Esophagus squamous epithelium (tissue), 5 donors: ENCODE measurements around the gene RNF149. TPM values are rescaled to one million over a fixed set of nuclear protein-coding genes. Genes with fewer than 3 reads are reported as not detected.

Experiments
- DNase-seq: peaks from one replicate; lab custom pipeline; 2025; lab: John Stamatoyannopoulos, UW
- H3K27ac ChIP-seq, 4 donors: fragments of 200-600 bp; sonication (generic); one replicate each; pipeline ENCODE4 v1.5.1; 2016 to 2019; ENCODE audit warnings: mild to moderate bottlenecking in 1 of 4
- H3K27me3 ChIP-seq, 4 donors: fragments of 200-600 bp; sonication (generic); 1 replicate in 3 of 4; 2 replicates in 1 of 4; pipeline versions ENCODE4 v1.5.1 to v1.6.0; 2017 to 2021; ENCODE audit warnings: antibody characterized with exemption in 1 of 4
- H3K36me3 ChIP-seq, 3 donors: fragments of 200-600 bp; sonication (generic); one replicate each; pipeline ENCODE4 v1.5.1; 2016 to 2019
- H3K4me1 ChIP-seq, 3 donors: fragments of 200-600 bp; sonication (generic); one replicate each; pipeline ENCODE4 v1.5.1; 2017 to 2019
- H3K4me3 ChIP-seq, 4 donors: fragments of 200-600 bp; sonication (generic); 1 replicate in 3 of 4; 2 replicates in 1 of 4; pipeline ENCODE4 v1.5.1; 2016 to 2019; ENCODE audit warnings: mild to moderate bottlenecking in 2 of 4, moderate library complexity in 1 of 4
- H3K9me3 ChIP-seq, 3 donors: fragments of 200-600 bp; sonication (generic); one replicate each; pipeline ENCODE4 v1.5.1; 2016 to 2019
- CTCF ChIP-seq, 6 experiments: fragments of 450-650 bp in 4 of 6; fragments of 200-600 bp in 2 of 6; sonication (generic) in 2 of 6; IDR thresholded peaks; one replicate each; pipeline ENCODE4 v1.5.1; 2016 to 2019; ENCODE audit warnings: antibody characterized with exemption in 6 of 6, mild to moderate bottlenecking in 4 of 6, moderate library complexity in 4 of 6
- POLR2A ChIP-seq, 4 donors: fragments of 450-650 bp; IDR thresholded peaks; one replicate each; pipeline ENCODE4 v1.6.1; 2017; ENCODE audit warnings: antibody characterized with exemption in 4 of 4, mild to moderate bottlenecking in 4 of 4, moderate library complexity in 3 of 4
- WGBS, 2 donors: methylation state at CpG; one replicate each; pipeline ENCODE4 v1.1.5; 2018; 5-methylcytosine and 5-hydroxymethylcytosine counted together
- intact Hi-C: fragments of 100-400 bp; cut with DNase I; formaldehyde crosslinking; loops from one replicate; pipeline ENCODE4 v1.15.0; 2022
- total RNA-seq, 4 donors: library from RNA; depleted of rRNA; stranded (reverse); fragments of >200 nt; gene quantifications; one replicate each; pipeline ENCODE4 v1.1.0, GENCODE V29; 2016
- donor health status: DM: yes; HTN: yes; CAD: no.

RNF149 gene
- total RNA-seq, 4 donors from 2014 or later: 80.3 to 117 (median 110) TPM

GRCh38 chr2:101272045-101272784 lies 36.3 kb downstream of the RNF149 start:
- Histone ChIP-seq H3K36me3 (peaks cover 14 to 99% (median 37%) of the 10 kb centered on the region in 3 donors), H3K4me1 (no peaks in the 10 kb centered on the region), H3K9me3 (no peaks in the 10 kb centered on the region), H3K4me3 (no peak overlapping the region), H3K27me3 (no peaks in the 10 kb centered on the region), H3K27ac (no peak overlapping the region)
- WGBS, 2 donors: 60 to 62% methylated on average over 3 of the region's 3 CpGs
- no peak for DNase-seq
- TF ChIP-seq POLR2A (IDR thresholded peaks at IDR 0.05): no peak
- no peak for TF ChIP-seq CTCF (IDR thresholded peaks at IDR 0.05)
- intact Hi-C loops: no loop called here

- no peaks in the 10 kb centered on the region for H3K27me3 ChIP-seq
- H3K9me3 ChIP-seq: no peaks in the 10 kb centered on the region
- no peak overlapping the region for H3K4me3 ChIP-seq
- intact Hi-C loops: no loop called here
- 89 to 93% methylated on average over 8 of the region's 8 CpGs for WGBS, 2 donors
- H3K4me1 ChIP-seq: peaks cover 0 to 7% (median 0%) of the 10 kb centered on the region in 3 donors
- H3K36me3 ChIP-seq: peaks cover 14 to 97% (median 29%) of the 10 kb centered on the region in 3 donors
- no peak for DNase-seq
- no peak overlapping the region for H3K27ac ChIP-seq
- TF ChIP-seq POLR2A (IDR thresholded peaks at IDR 0.05): no peak
- no peak for TF ChIP-seq CTCF (IDR thresholded peaks at IDR 0.05)
Measured at GRCh38 chr2:101270700-101271259, 37.7 kb downstream of the RNF149 start.

- no peak for DNase-seq
- H3K36me3 ChIP-seq: peaks cover 15 to 99% (median 30%) of the 10 kb centered on the region in 3 donors
- no peaks in the 10 kb centered on the region for H3K9me3 ChIP-seq
- H3K4me3 ChIP-seq: no peak overlapping the region
- H3K4me1 ChIP-seq: peaks cover 0 to 15% (median 0%) of the 10 kb centered on the region in 3 donors
- intact Hi-C loops: no loop called here
- H3K27me3 ChIP-seq: no peaks in the 10 kb centered on the region
- no peak for TF ChIP-seq POLR2A (IDR thresholded peaks at IDR 0.05)
- TF ChIP-seq CTCF (IDR thresholded peaks at IDR 0.05): no peak
- peak overlapping the region in 1 of 4 donors; percentile 9 for H3K27ac ChIP-seq
- 63 to 66% methylated on average over 15 of the region's 15 CpGs for WGBS, 2 donors
Measured at GRCh38 chr2:101267671-101268656, 40.5 kb downstream of the RNF149 start.

- 58 to 71% methylated on average over 11 of the region's 11 CpGs for WGBS, 2 donors
- H3K4me1 ChIP-seq: peaks cover 0 to 15% (median 0%) of the 10 kb centered on the region in 3 donors
- intact Hi-C loops: no loop called here
- H3K27me3 ChIP-seq: no peaks in the 10 kb centered on the region
- no peak overlapping the region for H3K4me3 ChIP-seq
- H3K27ac ChIP-seq: peak overlapping the region; percentile 34 to 62 (median 54)
- peaks cover 15 to 96% (median 33%) of the 10 kb centered on the region in 3 donors for H3K36me3 ChIP-seq
- TF ChIP-seq CTCF (IDR thresholded peaks at IDR 0.05): no peak
- TF ChIP-seq POLR2A (IDR thresholded peaks at IDR 0.05): no peak
- no peak for DNase-seq
- H3K9me3 ChIP-seq: no peaks in the 10 kb centered on the region
Measured at GRCh38 chr2:101265893-101266499, 42.5 kb downstream of the RNF149 start.
